GM12891 (cell line): Measurements from ENCODE around the gene MAPK13.

Source experiments
- POLR2A ChIP-seq: IDR thresholded peaks from 2 replicates; pipeline ENCODE4 v1.6.1; 2011; ENCODE audit warnings: low read depth, low read length, control low read depth
- POLR2AphosphoS5 ChIP-seq: IDR thresholded peaks from 2 replicates; pipeline ENCODE4 v1.6.1; 2011; ENCODE audit warnings: low read depth, low read length, control low read depth
- SPI1 ChIP-seq: IDR thresholded peaks from 2 replicates; pipeline ENCODE4 v1.6.1; 2011; ENCODE audit warnings: low read depth, low read length, control low read depth

DNA sequence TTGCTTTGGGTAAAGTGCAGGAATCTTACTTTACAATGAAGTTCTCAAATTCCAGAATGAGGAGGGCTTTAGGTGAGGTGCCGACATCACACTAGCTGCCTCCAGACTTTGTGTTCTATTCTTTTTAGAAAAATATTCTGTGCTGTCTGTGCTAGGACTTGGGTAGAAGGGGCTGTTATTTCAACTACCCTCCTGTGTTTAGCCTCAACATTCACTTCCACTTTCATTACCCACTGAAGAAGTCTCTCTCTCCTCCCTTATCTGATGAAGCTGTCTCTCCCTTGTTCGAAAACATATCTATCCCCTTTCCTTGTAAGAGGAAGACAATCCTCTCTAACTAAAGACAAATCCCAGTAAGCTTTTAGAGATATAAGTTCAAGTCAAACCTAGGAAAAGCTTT lies 41.3 kb downstream of the MAPK13 start:
- no peak for TF ChIP-seq POLR2A
- TF ChIP-seq POLR2AphosphoS5 = no peak
- peak; percentile 53; the same call in 1 of the 2 replicates for TF ChIP-seq SPI1
